Aorta (tissue), 5 donors: Measurements from ENCODE around the gene HTR2A. TPM values are rescaled to one million over a fixed set of nuclear protein-coding genes. Genes with fewer than 3 reads are reported as not detected.

Source experiments
- ATAC-seq: fragments of 200-7000 bp; cut with Tn5 transposase; one replicate; pipeline ENCODE4 v1.9.1; 2022; ENCODE audit warnings: moderate library complexity; ENCODE audit not compliant: low FRiP score
- DNase-seq, 2 donors: peaks; one replicate each; pipeline ENCODE4 v3.0.0-alpha.2; 2020
- H3K27ac ChIP-seq, 2 donors: one replicate each; pipeline ENCODE4 v1.5.1; 2013; ENCODE audit warnings: low read length in 2 of 2, mild to moderate bottlenecking in 2 of 2, moderate library complexity in 2 of 2, control low read depth in 1 of 2, inconsistent platforms in 1 of 2, low read depth in 1 of 2
- H3K27me3 ChIP-seq, 2 donors: one replicate each; pipeline ENCODE4 v1.6.1; 2013; ENCODE audit warnings: control low read depth in 1 of 2, low read length in 1 of 2, mild to moderate bottlenecking in 1 of 2, moderate library complexity in 1 of 2; ENCODE audit not compliant: insufficient read depth in 2 of 2, control insufficient read depth in 1 of 2
- H3K36me3 ChIP-seq, 2 donors: one replicate each; pipeline ENCODE4 v1.6.1; 2013; ENCODE audit warnings: control low read depth in 1 of 2, low read length in 1 of 2, mild to moderate bottlenecking in 1 of 2; ENCODE audit not compliant: insufficient read depth in 2 of 2, control insufficient read depth in 1 of 2
- H3K4me1 ChIP-seq, 2 donors: one replicate each; pipeline ENCODE4 v1.6.1; 2013; ENCODE audit warnings: low read length in 2 of 2, control low read depth in 1 of 2, mild to moderate bottlenecking in 1 of 2, moderate library complexity in 1 of 2; ENCODE audit not compliant: insufficient read depth in 2 of 2, control insufficient read depth in 1 of 2
- H3K4me3 ChIP-seq, 2 donors: one replicate each; pipeline ENCODE4 v1.5.1; 2013; ENCODE audit warnings: low read length in 2 of 2, control low read depth in 1 of 2, mild to moderate bottlenecking in 1 of 2
- H3K9me3 ChIP-seq: one replicate; pipeline ENCODE4 v1.6.1; 2013; ENCODE audit warnings: mild to moderate bottlenecking, low read length; ENCODE audit not compliant: control insufficient read depth
- WGBS, 2 donors: extraction: QIAGEN DNeasy Blood & Tissue Kit; methylation state at CpG; one replicate each; pipeline ENCODE4 v1.1.7; 2013; 5-methylcytosine and 5-hydroxymethylcytosine counted together
- intact Hi-C, 2 donors: fragments of 100-400 bp; cut with DNase I; formaldehyde crosslinking; loops; one replicate each; pipeline versions ENCODE4 v1.14.2 to v1.15.0; 2022
- polyA plus RNA-seq, 2 donors: library from polyadenylated mRNA; stranded (reverse); fragments of 200-250 nt; gene quantifications; one replicate each; pipeline ENCODE4 v1.2.3, GENCODE V29; 2013
- total RNA-seq, 2 donors: library from RNA; stranded (reverse); fragmentation: NEBNext Ultra II Directional; extraction: Animal tissue kit (Norgen Biotek cat#: 25700); gene quantifications; one replicate each; pipeline ENCODE4 v1.2.1, GENCODE V29; 2021
- donor health status: healthy with polysubstance abuse.
- donor health status: Bipolar disorder and iron deficiency.
- donor health status: DM: no; HTN: no; CAD: no.
- donor health status: DM: no; HTN: no; CAD: no.
- donor health status: DM: yes; HTN: yes; CAD: no.

Gene HTR2A
- total and polyA plus RNA-seq, 4 donors, result 0.61 to 10.8 (median 2.7) TPM

- ATAC-seq (no peak), DNase-seq (no peak)
- Histone ChIP-seq H3K27me3 (no peaks in the 10 kb centered on the region), H3K4me1 (no peaks in the 10 kb centered on the region), H3K27ac (no peak overlapping the region), H3K4me3 (no peak overlapping the region), H3K9me3 (no peaks in the 10 kb centered on the region), H3K36me3 (peaks cover 0 to 2% of the 10 kb centered on the region in 2 donors)
- 73 to 90% methylated on average over 2 of the region's 2 CpGs for WGBS, 2 donors
- intact Hi-C loops, result no loop called here
Observed at GRCh38 chr13:46845146-46845545, 51.7 kb downstream of the HTR2A start.

GRCh38 chr13:46844431-46844830 is 52.4 kb downstream of the HTR2A start:
- intact Hi-C loops, result no loop called here
- H3K4me1 ChIP-seq, result no peaks in the 10 kb centered on the region
- H3K27ac ChIP-seq, result no peak overlapping the region
- no peaks in the 10 kb centered on the region for H3K27me3 ChIP-seq
- WGBS, 2 donors, result 73 to 76% methylated on average over 4 of the region's 4 CpGs
- H3K4me3 ChIP-seq, result no peak overlapping the region
- no peak for ATAC-seq
- H3K9me3 ChIP-seq, result no peaks in the 10 kb centered on the region
- DNase-seq, result no peak
- peaks cover 0 to 2% of the 10 kb centered on the region in 2 donors for H3K36me3 ChIP-seq

DNA sequence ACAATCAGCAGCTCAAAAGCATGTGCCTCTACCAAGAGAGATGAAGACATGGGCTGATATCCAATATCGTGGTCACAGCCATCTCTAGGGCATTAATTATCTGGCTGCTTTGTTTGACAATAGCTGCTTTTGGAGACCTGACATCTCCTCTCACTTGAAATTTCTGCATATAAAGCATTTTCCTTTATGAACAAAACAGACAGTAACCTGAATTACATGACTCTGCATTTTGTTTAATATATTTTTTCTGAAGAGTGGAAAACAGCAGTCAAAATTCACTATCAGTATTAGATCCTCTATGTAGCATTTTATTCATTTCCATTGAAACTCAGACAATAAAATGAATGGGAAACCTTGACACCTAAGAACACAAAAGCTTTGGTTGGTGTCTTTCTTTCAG is 57.5 kb downstream of the HTR2A start:
- DNase-seq (no peak), ATAC-seq (no peak)
- no peaks in the 10 kb centered on the region for H3K27me3 ChIP-seq
- no peaks in the 10 kb centered on the region for H3K4me1 ChIP-seq
- 56 to 64% methylated on average over 1 of the region's 1 CpG for WGBS, 2 donors
- no peak overlapping the region for H3K27ac ChIP-seq
- intact Hi-C loops, result loop anchor here in 1 of 2 donors (5.0 kb wide), 1 partner anchor 38 kb away; no protein-coding TSS in a partner anchor
- H3K9me3 ChIP-seq, result no peaks in the 10 kb centered on the region
- peaks cover 0 to 4% of the 10 kb centered on the region in 2 donors for H3K36me3 ChIP-seq
- no peak overlapping the region for H3K4me3 ChIP-seq

DNA sequence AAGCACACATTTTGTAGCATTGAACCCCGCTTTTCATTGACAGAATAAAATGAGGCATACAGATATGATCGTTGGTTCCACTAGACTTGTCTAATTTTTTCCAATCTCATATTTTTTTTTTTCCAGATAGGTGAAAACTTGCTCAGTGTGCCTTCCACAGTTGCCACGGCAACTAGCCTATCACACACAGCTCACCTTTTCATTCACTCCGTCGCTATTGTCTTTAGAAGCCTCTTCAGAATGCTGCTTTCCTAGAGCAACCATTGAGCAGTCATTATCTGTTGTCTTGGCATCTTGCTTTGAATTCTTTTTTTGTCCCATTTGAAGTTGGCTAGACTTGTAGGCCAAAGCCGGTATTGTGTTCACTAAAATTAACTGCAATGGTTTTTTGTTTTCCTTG is 62.2 kb downstream of the HTR2A start:
- no peak overlapping the region for H3K4me3 ChIP-seq
- H3K9me3 ChIP-seq, result no peaks in the 10 kb centered on the region
- no peaks in the 10 kb centered on the region for H3K27me3 ChIP-seq
- H3K4me1 ChIP-seq, result no peaks in the 10 kb centered on the region
- peaks cover 0 to 2% of the 10 kb centered on the region in 2 donors for H3K36me3 ChIP-seq
- ATAC-seq (no peak), DNase-seq (no peak)
- intact Hi-C loops, result loop anchor here (5.0 kb wide), 2 partner anchors 43 to 938 kb away; no protein-coding TSS in a partner anchor
- H3K27ac ChIP-seq, result no peak overlapping the region
- 84 to 88% methylated on average over 6 of the region's 6 CpGs for WGBS, 2 donors

DNA sequence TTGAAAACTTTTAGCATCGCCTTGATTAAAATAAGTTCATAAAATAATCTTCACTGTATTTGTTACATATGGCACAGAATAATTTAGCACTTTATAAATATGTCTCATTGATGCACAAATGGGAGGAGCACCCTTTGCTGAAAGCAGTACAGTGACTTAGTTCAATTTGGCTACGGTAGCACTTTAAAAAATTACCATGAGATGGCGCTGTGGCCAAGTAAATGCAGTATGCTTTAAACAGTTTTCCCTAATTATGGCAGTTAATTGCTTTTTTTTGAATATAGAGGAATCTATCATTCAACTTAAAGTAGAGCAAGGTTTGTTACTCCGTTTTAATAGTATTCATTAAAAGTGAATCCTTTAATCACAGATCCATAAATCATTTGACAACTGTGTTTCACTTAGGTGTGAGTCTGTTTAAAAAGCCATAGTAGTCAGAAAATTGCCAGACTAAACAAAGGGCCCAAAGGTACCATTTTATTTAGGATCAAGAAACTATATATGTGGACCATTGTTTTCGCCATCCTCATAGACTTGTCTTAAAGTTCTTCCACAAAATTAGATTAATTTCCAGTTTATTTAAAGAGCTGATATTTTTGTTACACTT is 65.2 kb downstream of the HTR2A start:
- H3K9me3 ChIP-seq, result no peaks in the 10 kb centered on the region
- H3K27me3 ChIP-seq, result no peaks in the 10 kb centered on the region
- H3K4me3 ChIP-seq, result no peak overlapping the region
- H3K4me1 ChIP-seq, result no peaks in the 10 kb centered on the region
- intact Hi-C loops, result loop anchor here (5.0 kb wide), 1 partner anchor 941 kb away; no protein-coding TSS in a partner anchor
- WGBS, 2 donors, result 21 to 23% methylated on average over 5 of the region's 5 CpGs
- ATAC-seq (no peak), DNase-seq (no peak)
- H3K27ac ChIP-seq, result no peak overlapping the region
- peaks cover 0 to 2% of the 10 kb centered on the region in 2 donors for H3K36me3 ChIP-seq

DNA sequence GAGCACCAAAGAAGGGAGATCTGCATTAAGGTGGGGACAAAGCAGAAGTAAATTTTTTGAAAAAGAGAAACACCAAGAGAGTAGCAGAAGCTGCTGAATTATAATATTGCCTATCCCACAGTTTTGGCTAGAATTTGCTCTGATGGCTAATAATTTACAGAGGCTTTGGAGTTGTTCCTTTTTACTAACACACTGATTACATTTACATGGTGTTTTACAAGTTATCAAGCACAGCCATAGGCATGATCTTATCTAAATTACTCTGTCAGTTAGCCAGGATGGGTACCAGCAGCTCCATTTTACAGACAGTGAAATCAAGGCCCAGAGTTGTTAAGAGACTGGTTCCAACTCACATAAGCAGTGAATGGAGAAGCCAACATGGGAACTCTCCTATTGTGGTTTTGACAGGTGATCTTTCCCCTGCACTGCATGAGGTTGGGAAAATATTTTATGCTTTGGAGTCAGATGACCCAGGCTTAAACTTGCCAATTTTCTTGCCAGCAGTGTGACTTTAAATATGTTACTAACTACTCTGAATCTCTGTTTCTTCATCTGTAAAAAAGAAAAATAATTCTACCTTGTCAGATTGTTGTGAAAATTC is 66.3 kb downstream of the HTR2A start:
- intact Hi-C loops, result loop anchor here (5.0 kb wide), 1 partner anchor 942 kb away; no protein-coding TSS in a partner anchor
- ATAC-seq (no peak), DNase-seq (no peak)
- H3K4me1 ChIP-seq, result no peaks in the 10 kb centered on the region
- H3K4me3 ChIP-seq, result no peak overlapping the region
- no peaks in the 10 kb centered on the region for H3K9me3 ChIP-seq
- no peaks in the 10 kb centered on the region for H3K27me3 ChIP-seq
- no peak overlapping the region for H3K27ac ChIP-seq
- H3K36me3 ChIP-seq, result peaks cover 0 to 2% of the 10 kb centered on the region in 2 donors

- DNase-seq, result no peak
Observed at GRCh38 chr13:46822551-46822950, 74.3 kb downstream of the HTR2A start.

GRCh38 chr13:46817838-46818476 is 78.9 kb downstream of the HTR2A start:
- WGBS, 2 donors, result 84% methylated on average over 13 of the region's 13 CpGs
- Histone ChIP-seq H3K27ac (no peak overlapping the region), H3K27me3 (no peaks in the 10 kb centered on the region), H3K9me3 (no peaks in the 10 kb centered on the region), H3K4me3 (no peak overlapping the region), H3K36me3 (no peaks in the 10 kb centered on the region), H3K4me1 (no peaks in the 10 kb centered on the region)
- peak; percentile 19 for ATAC-seq
- intact Hi-C loops, result no loop called here
- no peak for DNase-seq

More at GRCh38 chr13:46822551-46822950, 74.3 kb downstream of the HTR2A start:
- no peak overlapping the region for H3K27ac ChIP-seq
- no peaks in the 10 kb centered on the region for H3K4me1 ChIP-seq
- no peak overlapping the region for H3K4me3 ChIP-seq
- 79 to 80% methylated on average over 2 of the region's 2 CpGs for WGBS, 2 donors
- H3K9me3 ChIP-seq, result no peaks in the 10 kb centered on the region
- intact Hi-C loops, result no loop called here
- H3K27me3 ChIP-seq, result no peaks in the 10 kb centered on the region
- no peaks in the 10 kb centered on the region for H3K36me3 ChIP-seq
- ATAC-seq, result no peak

GRCh38 chr13:46817095-46817494 is 79.8 kb downstream of the HTR2A start:
- H3K27ac ChIP-seq, result no peak overlapping the region
- 75 to 87% methylated on average over 1 of the region's 1 CpG for WGBS, 2 donors
- no peak for ATAC-seq
- H3K4me1 ChIP-seq, result no peaks in the 10 kb centered on the region
- H3K9me3 ChIP-seq, result peaks cover 1% of the 10 kb centered on the region
- intact Hi-C loops, result no loop called here
- no peak for DNase-seq
- H3K27me3 ChIP-seq, result no peaks in the 10 kb centered on the region
- no peak overlapping the region for H3K4me3 ChIP-seq
- H3K36me3 ChIP-seq, result no peaks in the 10 kb centered on the region
